HK-2 (cell line): ENCODE results near the gene WRAP53.
"Not testable (repeated sequence)": the region's sequence is repeated elsewhere in the genome, so short reads cannot be mapped to it uniquely, and the experiment has no call there.

Experiments used
- DNase-seq: peaks from one replicate; pipeline ENCODE4 v3.0.0-alpha.2; 2018; ENCODE audit not compliant: unreplicated experiment

Gene WRAP53

GRCh38 chr17:7687908-7688807 is at the start of gene WRAP53:
WRAP53 (plus strand) TSS chr17:7688477; CDS start chr17:7688649, 172 bp downstream.
- peak; percentile 98 for DNase-seq

- no peak for DNase-seq
Observed at GRCh38 chr17:7640783-7641182, 47.5 kb upstream of the WRAP53 start.

- DNase-seq: not testable (repeated sequence)
Observed at GRCh38 chr17:7641635-7642034, 46.6 kb upstream of the WRAP53 start.

DNA sequence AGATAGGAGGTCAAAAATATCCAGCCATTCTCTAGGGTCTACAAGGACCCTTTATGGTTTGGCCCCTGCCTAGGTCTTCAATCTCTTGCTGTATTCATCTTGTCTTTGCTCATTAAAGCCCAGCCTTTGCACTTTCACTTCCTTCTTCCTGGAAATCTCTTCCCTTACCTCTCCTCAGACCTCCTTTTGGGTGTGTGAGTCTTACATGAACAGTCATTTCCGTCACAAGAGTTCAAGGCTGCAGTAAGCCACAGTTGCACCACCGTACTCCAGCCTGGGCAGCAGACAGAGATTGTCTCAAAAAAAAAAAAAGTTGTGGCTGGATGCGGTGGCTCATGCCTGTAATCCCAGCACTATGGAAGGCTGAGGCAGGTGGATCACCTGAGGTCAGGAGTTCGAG is 43.5 kb upstream of the WRAP53 start:
- no peak for DNase-seq

- no peak for DNase-seq
Observed at GRCh38 chr17:7646457-7646856, 41.8 kb upstream of the WRAP53 start.

GRCh38 chr17:7647018-7647417 is 41.3 kb upstream of the WRAP53 start:
- DNase-seq: no peak

DNA sequence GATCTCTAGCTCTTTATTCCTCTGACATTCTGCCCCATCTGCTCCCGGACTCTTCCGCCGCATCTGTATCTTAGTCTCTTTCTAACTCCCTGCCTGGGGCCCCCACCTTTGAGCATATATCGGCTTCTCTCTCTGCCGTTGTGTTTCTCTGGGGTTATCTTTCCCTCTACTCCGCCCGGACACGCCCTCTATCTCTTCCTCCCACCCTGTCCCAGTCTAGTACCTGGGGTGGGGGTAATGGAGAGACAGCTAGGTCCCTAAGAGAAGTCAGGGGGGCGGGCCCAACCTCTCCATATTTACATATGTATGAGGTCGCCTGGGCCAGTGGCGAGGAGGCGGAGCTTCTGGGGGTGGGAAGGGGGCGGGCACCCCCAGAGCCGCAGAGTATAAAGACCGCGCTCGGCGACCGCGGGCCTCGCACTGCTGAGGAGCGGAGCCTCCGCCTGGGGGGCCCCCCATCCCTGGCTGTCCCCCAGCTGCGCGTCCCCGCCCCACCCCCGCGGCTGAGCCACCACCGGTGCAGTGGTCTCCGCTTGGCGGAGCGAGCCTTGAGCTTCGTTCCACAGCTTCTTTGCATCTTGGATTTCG is 37.7 kb upstream of the WRAP53 start, which contains the start of gene ATP1B2:
TSS of gene ATP1B2 (plus strand) at position 418 of the 588 bp plus-strand sequence. CDS start 593 bp downstream, outside the sequence.
- DNase-seq: peak; percentile 22

DNA sequence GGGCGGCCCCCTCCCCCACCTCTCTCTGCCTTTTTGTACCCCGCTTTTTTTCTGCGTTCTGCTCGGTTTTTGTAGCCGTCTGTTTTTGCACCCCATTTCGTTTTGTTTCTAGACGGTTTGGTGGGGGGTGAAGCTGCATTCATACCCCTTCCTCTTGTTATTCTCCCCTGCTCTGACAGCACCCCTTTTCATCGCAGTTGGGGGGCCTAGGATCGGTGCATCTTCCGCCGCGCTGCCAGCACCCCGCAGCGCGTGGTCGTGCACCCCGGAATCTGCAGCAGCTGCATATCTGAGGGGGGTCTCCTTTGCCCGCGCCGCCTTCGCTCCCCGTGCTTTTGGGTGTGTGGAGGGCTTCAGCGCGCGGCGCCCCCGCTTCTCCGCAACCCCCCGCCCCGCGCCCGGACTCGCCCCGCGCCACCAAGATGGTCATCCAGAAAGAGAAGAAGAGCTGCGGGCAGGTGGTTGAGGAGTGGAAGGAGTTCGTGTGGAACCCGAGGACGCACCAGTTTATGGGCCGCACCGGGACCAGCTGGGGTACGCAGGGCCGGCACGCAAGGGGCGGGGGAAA is 37.1 kb upstream of the WRAP53 start:
- no peak for DNase-seq

- no peak for DNase-seq
Observed at GRCh38 chr17:7651665-7652387, 36.5 kb upstream of the WRAP53 start.

DNA sequence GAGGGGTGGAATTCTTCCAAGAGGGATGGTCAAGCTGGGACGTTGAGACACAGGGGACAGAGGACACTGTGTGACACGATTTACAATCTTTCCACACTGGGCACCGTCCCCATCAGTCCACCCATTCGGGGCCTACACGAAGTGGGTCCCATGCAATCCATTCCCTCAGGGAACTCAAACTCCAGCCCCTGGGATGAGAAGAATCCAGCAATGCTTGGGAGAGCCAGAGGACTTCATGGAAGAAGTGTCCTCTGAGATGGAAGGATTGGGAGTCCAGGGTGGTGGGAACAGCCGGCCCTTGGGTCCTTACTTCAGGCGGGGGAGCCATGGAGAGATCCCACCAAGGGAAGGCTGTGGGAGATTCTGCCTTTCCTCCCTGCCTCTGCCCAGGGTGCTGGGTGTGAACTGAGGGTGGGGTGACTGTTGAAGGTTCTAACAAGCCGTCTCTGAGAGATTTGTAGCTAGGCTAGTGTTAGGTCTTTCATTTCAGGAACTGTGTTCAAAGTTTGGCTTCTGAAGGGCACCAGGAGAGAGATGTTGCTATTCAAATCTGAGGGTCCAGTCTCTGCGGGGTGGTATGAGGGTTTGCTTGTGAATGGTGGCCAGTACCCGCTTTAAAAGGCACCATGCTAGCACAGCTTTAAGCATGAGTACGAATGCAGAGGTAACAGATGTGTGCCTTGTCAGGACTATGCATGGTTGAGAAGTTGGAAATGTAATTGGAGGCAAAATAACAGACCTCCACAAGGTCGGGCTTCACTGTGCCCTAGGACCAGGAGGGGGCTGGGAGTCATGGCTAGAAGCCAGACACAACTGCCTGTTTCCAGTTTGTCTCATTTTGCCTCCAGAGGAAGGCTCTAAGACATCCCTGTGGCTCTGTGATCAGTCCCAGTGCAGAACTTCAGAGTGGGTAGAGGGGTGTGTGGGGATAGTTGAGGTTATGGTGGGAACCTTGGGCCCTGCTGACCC is 35.6 kb upstream of the WRAP53 start:
- no peak for DNase-seq

DNA sequence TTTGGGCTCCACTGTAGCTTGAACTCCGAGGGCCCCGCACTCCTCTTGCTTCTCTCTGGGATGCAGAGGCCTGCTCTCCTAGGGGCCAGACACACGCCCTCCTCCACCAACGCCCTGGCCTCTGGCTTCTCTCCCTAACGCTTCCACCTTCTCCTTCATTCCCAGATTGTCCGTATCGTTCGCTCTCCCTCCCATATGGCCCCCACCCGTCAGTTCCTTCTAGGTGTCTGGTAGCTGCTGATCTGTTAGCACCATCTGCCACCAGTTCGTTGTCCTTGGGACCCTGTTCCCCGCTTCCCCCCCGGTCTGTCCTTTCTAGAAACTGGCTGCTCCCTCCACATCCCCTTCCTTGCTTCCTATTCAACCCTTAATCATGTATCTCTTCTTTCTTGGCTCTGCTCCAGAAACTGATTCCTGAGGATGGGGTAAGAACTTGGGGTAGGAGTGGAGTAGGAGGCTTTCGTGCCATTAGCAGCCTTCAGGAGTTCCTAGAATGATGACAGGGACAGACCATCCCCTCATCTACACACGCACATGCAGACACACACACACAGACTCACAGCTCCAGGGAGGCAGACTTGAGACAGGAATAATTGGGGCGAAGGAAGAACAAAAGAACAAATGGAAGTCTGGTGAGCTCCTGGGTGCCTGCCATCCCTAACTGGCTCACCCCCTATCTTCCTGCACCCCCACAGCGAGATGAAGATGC is 33.3 kb upstream of the WRAP53 start:
- no peak for DNase-seq

GRCh38 chr17:7655541-7655840 is 32.8 kb upstream of the WRAP53 start:
- no peak for DNase-seq

DNA sequence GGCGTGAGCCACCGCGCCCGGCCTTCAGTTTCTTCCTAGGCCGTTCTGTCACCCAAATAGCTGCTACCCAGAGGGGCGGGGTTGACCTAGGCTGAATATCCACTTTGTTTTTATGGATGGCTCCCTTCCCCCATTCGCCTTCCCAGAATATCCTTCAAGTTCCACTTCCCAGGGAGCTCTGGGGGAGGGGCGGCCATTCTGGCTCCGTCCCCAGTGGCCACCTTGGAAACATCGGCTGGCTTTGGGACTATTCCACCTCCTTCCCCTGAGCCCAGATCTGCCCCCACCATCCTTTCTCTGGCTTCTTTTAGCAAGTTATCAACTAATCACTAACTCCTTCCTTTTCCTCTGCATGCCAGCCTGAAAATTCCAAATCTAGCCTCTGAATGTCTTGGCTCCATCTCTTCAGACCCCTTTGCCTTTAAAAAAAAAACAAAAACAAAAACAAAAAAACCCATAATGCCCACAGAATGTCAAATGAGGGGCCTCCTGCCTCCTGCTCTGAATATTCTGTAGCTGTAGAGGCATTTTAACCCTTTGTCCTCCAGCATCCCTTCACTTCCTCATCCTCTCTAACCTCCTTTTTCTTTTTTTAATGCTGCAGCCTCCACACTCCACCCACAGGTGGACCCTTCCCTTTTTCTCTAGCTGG is 31.2 kb upstream of the WRAP53 start:
- no peak for DNase-seq

- no peak for DNase-seq
Observed at GRCh38 chr17:7667656-7668406, 20.4 kb upstream of the WRAP53 start.

DNA sequence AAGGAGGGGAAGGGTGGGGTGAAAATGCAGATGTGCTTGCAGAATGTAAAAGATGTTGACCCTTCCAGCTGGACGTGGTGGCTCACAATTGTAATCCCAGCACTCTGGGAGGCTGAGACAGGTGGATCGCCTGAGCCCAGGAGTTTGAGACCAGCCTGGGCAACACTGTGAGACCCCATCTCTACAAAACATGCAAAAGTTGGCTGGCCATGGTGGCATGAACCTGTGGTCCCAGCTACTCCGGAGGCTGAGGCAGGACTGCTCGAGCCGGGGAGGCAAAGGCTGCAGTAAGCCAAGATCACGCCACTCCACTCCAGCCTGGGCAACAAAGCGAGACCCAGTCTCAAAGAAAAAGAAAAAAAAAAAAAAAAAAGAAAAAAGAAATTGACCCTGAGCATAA is 19.8 kb upstream of the WRAP53 start:
- no peak for DNase-seq

- DNase-seq: no peak
Observed at GRCh38 chr17:7673239-7673638, 15.0 kb upstream of the WRAP53 start.

GRCh38 chr17:7674934-7675333 is 13.3 kb upstream of the WRAP53 start:
- no peak for DNase-seq

- no peak for DNase-seq
Observed at GRCh38 chr17:7676533-7676932, 11.7 kb upstream of the WRAP53 start.

DNA sequence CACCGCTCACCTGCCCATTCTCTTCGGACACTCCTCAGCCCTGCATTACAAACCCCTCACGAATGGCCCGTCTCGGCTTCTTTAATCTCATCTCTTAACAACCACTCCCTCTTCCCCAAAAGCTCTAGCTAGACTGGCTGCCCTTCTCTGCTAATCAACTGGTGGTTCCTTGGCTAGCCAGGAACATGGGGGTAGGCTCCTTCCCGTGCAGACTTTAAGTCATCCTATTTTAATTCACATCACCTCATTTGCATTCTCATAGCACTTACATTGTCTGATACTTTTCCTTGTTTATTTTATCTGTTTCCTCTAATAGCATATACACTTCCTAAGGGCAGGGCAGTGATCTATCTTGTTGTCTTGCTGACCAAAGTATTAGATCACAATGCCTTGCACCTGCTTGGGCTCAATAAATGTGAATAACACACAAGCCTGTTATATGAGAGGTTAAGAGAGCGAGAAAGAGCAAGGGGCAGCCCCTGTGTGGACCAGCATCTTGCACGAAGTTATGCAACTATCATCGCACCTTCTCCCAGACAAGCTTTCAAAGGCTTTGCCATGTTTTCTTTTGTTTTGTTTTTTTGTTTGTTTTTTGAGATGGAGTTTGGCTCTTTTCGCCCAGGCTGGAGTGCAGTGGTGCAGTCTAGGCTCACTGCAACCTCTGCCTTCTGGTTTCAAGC is 10.7 kb upstream of the WRAP53 start:
- no peak for DNase-seq
